A673 (cell line): ENCODE results near the gene ABCA12.

Experiments
- EZH2 ChIP-seq: fragments of 200-600 bp; sonication (generic); IDR thresholded peaks from 2 replicates; pipeline ENCODE4 v1.6.1; 2017; ENCODE audit warnings: borderline replicate concordance, low read depth, mild to moderate bottlenecking, mixed read lengths, antibody characterized with exemption, low read length; ENCODE audit not compliant: poor library complexity, severe bottlenecking
- TF ChIP-seq, protein P1 (sequence below): fragments of 300-800, 200-600 bp; sonication (generic); conservative IDR thresholded peaks from 2 replicates; pipeline ENCODE4 v1.5.1; 2017; ENCODE audit warnings: low read depth, mild to moderate bottlenecking, antibody characterized with exemption, low read length, moderate library complexity, mixed read lengths

DNA sequence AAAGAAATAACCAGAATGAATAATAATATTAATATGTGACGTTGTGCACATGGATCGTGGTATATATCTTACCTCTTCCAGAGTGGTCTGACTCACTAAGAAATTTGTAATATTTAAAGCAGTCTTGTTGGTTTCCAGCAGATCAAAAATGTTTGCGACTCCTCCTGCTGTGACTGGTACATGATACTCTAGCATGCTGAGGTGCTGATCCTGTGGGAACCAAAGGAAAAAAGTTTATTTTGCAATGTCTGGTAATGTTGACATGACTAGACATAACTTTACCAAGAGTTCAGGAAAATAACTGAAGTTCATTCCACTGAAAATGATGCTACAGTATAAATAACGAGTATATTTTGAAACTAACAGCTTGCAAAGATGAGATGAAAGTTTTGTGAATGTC, 204.4 kb downstream of the ABCA12 start:
- TF ChIP-seq, protein P1, sequence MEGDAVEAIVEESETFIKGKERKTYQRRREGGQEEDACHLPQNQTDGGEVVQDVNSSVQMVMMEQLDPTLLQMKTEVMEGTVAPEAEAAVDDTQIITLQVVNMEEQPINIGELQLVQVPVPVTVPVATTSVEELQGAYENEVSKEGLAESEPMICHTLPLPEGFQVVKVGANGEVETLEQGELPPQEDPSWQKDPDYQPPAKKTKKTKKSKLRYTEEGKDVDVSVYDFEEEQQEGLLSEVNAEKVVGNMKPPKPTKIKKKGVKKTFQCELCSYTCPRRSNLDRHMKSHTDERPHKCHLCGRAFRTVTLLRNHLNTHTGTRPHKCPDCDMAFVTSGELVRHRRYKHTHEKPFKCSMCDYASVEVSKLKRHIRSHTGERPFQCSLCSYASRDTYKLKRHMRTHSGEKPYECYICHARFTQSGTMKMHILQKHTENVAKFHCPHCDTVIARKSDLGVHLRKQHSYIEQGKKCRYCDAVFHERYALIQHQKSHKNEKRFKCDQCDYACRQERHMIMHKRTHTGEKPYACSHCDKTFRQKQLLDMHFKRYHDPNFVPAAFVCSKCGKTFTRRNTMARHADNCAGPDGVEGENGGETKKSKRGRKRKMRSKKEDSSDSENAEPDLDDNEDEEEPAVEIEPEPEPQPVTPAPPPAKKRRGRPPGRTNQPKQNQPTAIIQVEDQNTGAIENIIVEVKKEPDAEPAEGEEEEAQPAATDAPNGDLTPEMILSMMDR = no peak
- no peak for TF ChIP-seq EZH2
